Activated naive CD4-positive, alpha-beta T cell treated with Interleukin-2 at 50 U/mL for 16 hours (primary cell): ENCODE measurements around the gene OXT.

ENCODE experiments used
- DNase-seq: peaks from one replicate; pipeline ENCODE4 v3.0.0-alpha.2; 2020

Gene OXT

GRCh38 chr20:3115190-3116107 lies 44.0 kb downstream of the OXT start:
- DNase-seq: no peak

GRCh38 chr20:3116341-3116740 lies 44.9 kb downstream of the OXT start:
- no peak for DNase-seq

- peak; percentile 43 for DNase-seq
These were observed 46.5 kb downstream of the OXT start for GRCh38 chr20:3117839-3118379.

GRCh38 chr20:3119044-3119443 lies 47.6 kb downstream of the OXT start:
- DNase-seq: no peak

GRCh38 chr20:3121271-3121911 lies 50.0 kb downstream of the OXT start:
- no peak for DNase-seq
